Fibroblast of pulmonary artery (primary cell): Measurements from ENCODE around the gene MUC4.
"Not testable (repeated sequence)": the region's sequence is repeated elsewhere in the genome, so short reads cannot be mapped to it uniquely, and the experiment has no call there.

Experiments used
- DNase-seq: peaks from one replicate; pipeline ENCODE4 v3.0.0-alpha.2; 2010; ENCODE audit warnings: low read depth
- H3K4me3 ChIP-seq: replicated peaks from 2 replicates; pipeline ENCODE4 v1.5.1; 2011; ENCODE audit warnings: low read depth, mild to moderate bottlenecking, control low read depth, low read length, moderate library complexity
- CTCF ChIP-seq: IDR thresholded peaks from 2 replicates; pipeline ENCODE4 v1.5.1; 2011; ENCODE audit warnings: mild to moderate bottlenecking, control low read depth, low read length, inconsistent platforms; ENCODE audit errors: missing control alignments

The MUC4 gene

DNA sequence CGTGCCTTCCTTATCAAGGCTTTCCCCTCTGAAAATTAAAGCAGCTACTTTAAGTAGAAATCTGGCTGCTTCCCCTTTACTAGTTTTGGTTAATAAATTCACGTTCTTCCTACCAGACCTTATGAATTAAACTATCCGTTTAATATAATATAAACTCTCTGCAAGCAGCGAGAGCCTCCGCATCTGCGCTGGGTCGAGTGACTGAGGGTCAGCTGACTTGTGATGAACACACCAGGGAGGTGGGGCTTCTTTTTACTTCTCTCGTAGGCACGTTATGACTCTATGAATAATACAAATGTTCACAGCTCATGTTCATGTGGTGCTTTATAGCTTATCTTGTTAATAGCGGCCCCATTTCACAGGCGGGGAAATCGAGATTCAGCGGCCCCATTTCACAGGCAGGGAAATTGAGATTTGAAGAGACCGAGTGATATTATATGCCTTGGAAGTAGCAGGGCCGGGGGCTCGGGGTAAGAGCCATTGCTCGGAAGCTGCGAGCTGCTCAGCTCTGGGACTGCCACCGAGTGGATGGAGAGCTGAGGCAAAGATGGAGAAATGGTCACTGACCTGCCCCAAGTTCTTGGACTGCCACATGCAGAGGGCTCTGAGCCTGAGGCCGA lies 8.3 kb downstream of the MUC4 start:
- no peak overlapping the region for H3K4me3 ChIP-seq
- no peak for TF ChIP-seq CTCF
- DNase-seq, result no peak

GRCh38 chr3:195802795-195803194 lies 8.9 kb downstream of the MUC4 start:
- no peak overlapping the region for H3K4me3 ChIP-seq
- DNase-seq, result no peak
- no peak for TF ChIP-seq CTCF

DNA sequence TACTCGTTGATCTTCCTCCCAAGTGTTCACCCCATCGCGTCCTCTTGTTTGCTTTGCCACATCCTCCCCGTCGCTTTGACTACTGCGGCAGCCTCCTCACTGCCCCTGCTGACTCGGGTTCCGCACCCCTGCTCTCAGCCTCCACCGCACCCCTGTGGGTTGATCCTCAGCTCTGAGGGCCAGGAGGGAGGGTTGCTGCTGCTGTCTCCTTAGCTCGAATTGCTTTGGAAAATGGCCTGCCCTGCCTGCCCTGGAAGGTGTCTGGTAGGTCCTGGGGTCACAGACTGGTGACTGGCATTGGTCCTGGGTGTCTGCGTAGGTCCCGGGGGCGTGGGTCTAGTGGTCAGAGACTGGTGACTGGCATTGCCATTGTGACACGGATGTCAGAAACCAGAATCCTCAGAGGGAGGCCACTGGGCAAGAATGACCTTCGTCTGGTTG lies 9.4 kb downstream of the MUC4 start:
- H3K4me3 ChIP-seq, result no peak overlapping the region
- TF ChIP-seq CTCF, result no peak
- no peak for DNase-seq

GRCh38 chr3:195801251-195802183 lies 10.2 kb downstream of the MUC4 start:
- TF ChIP-seq CTCF, result no peak
- DNase-seq, result no peak
- no peak overlapping the region for H3K4me3 ChIP-seq

- TF ChIP-seq CTCF, result no peak
- peak; percentile 53 for DNase-seq
- no peak overlapping the region for H3K4me3 ChIP-seq
Observed at GRCh38 chr3:195800240-195800639, 11.5 kb downstream of the MUC4 start.

DNA sequence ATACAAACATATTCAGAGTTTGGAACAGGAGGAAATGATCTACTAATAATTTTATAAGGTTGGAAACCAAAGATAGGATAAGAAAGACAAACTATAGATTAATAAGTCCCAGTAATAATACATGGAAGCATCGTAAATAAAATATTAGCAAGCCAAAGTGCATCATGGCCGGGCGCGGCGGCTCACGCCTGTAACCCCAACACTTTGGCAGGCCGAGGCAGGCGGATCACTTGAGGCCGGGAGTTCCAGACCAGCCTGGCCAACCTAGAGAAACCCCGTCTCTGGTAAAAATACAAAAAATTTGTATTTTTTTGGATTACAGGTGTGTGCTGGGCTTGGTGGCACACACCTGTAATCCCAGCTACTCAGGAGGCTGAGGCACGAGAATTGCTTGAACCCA lies 14.9 kb downstream of the MUC4 start:
- no peak for DNase-seq
- no peak for TF ChIP-seq CTCF
- no peak overlapping the region for H3K4me3 ChIP-seq

GRCh38 chr3:195794708-195795107 lies 17.0 kb downstream of the MUC4 start:
- H3K4me3 ChIP-seq, result no peak overlapping the region
- no peak for TF ChIP-seq CTCF
- DNase-seq, result no peak

- not testable (repeated sequence) for DNase-seq, H3K4me3 ChIP-seq
Observed at GRCh38 chr3:195792621-195793020, 19.1 kb downstream of the MUC4 start.
